ENCODE measurements around the gene ZNF205. TPM values are rescaled to one million over a fixed set of nuclear protein-coding genes. Genes with fewer than 3 reads are reported as not detected.

Gene ZNF205
- total and polyA plus RNA-seq, 9 of the 15 experiments (the other 6 are each of a cell fraction or from before 2014, with no cell fraction given): 2.4 to 11.8 (median 5.1) TPM; not detected in 2

DNA sequence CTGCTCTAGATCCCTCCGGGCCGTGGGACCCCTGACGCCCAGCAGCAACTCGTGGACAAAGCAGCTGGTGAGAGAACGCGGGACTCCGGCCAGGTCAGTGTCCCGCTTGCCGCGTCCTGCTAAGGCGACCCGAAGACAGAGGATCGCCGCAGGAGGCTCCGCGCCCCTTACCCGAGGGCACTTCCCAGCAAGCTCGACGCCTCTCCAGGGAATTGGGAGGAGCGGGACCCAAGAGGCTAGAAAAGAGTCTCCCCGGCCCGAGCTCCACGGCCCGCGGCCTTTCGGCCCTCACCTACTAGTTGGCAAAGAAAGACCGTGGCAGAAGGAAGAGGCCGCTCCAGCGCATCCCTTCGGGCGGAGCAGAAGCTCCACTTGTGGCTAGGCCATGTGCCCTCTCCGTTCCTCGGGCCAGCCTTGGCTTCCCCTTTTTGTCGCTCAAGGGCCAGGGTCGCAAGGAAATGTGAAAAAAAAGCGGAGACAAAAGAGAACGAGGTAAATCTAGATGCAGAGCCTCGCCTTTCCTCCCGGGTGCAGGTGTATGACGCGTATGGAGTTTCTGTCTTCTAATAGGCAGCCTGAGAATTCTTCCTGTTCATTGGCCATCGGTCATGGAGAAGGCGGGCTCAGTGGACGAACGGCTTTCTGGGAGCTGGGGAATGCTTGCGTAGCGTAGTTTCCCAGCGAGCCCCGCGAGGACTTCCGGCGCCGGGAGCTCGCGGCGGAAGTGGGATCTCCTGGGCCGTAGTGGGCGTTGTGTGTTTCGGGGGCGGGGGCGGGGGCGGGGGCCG lies 22.1 kb downstream of the ZNF205 start, which contains the start of gene ZNF213 (continued):
- TF ChIP-seq ZNF77 (CRISPR knock-in tag; IDR thresholded peaks at IDR 0.05) (no peak), USF2 (CRISPR knock-in tag; IDR thresholded peaks at IDR 0.05) (peak; percentile 22; the same call in 1 of the 2 replicates), RERE (CRISPR knock-in tag; IDR thresholded peaks at IDR 0.05; ENCODE audit: borderline replicate concordance) (no peak), TEAD1 (CRISPR knock-in tag; IDR thresholded peaks at IDR 0.05) (peak in 1 of 2 experiments; percentile 63; a peak in 1 of 4 replicates), ZKSCAN1 (IDR thresholded peaks at IDR 0.05; ENCODE audit: low read depth, low read length) (no peak), DIDO1 (tag; IDR thresholded peaks at IDR 0.05; ENCODE audit: low read depth) (peak; percentile 64; the same call in 1 of the 2 replicates), TBP (optimal IDR thresholded peaks at IDR 0.05; ENCODE audit: low read depth, low read length) (peak; percentile 60), KDM4B (IDR thresholded peaks at IDR 0.05; ENCODE audit: borderline replicate concordance in 2 of 2, low read depth in 1 of 2) (no peak), HCFC1 (IDR thresholded peaks at IDR 0.05; ENCODE audit: low read depth, low read length) (peak; percentile 73), EP300 (IDR thresholded peaks at IDR 0.05; ENCODE audit: low read length) (no peak), ZNF589 (CRISPR knock-in tag; IDR thresholded peaks at IDR 0.05; ENCODE audit: low read depth) (no peak), FOXP1 (CRISPR knock-in tag; IDR thresholded peaks at IDR 0.05) (peak; percentile 49; the same call in 1 of the 2 replicates), ZNF512 (tag; IDR thresholded peaks at IDR 0.05) (no peak)
- TF ChIP-seq, protein P1, sequence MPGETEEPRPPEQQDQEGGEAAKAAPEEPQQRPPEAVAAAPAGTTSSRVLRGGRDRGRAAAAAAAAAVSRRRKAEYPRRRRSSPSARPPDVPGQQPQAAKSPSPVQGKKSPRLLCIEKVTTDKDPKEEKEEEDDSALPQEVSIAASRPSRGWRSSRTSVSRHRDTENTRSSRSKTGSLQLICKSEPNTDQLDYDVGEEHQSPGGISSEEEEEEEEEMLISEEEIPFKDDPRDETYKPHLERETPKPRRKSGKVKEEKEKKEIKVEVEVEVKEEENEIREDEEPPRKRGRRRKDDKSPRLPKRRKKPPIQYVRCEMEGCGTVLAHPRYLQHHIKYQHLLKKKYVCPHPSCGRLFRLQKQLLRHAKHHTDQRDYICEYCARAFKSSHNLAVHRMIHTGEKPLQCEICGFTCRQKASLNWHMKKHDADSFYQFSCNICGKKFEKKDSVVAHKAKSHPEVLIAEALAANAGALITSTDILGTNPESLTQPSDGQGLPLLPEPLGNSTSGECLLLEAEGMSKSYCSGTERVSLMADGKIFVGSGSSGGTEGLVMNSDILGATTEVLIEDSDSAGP (CRISPR knock-in tag; IDR thresholded peaks at IDR 0.05): no peak
- TF ChIP-seq, protein P2, sequence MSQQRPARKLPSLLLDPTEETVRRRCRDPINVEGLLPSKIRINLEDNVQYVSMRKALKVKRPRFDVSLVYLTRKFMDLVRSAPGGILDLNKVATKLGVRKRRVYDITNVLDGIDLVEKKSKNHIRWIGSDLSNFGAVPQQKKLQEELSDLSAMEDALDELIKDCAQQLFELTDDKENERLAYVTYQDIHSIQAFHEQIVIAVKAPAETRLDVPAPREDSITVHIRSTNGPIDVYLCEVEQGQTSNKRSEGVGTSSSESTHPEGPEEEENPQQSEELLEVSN (IDR thresholded peaks at IDR 0.05; ENCODE audit: borderline replicate concordance in 1 of 2, extremely low read depth in 1 of 2, insufficient read depth in 1 of 2, insufficient read length in 1 of 2, low read depth in 1 of 2, low read length in 1 of 2, poor library complexity in 1 of 2, severe bottlenecking in 1 of 2): no peak
